Kidney epithelial cell (primary cell): ENCODE data around the gene BCAS4. TPM values are rescaled to one million over a fixed set of nuclear protein-coding genes. Genes with fewer than 3 reads are reported as not detected.

Experiments used
- DNase-seq: peaks from one replicate; pipeline ENCODE4 v3.0.0-alpha.2; 2010; ENCODE audit warnings: low read depth
- H3K27me3 ChIP-seq: 2 replicates; pipeline ENCODE4 v1.6.0; 2011; ENCODE audit warnings: low read length; ENCODE audit not compliant: control insufficient read depth, insufficient read depth
- H3K36me3 ChIP-seq: 2 replicates; pipeline ENCODE4 v1.5.1; 2011; ENCODE audit warnings: low read length; ENCODE audit not compliant: control insufficient read depth, insufficient read depth
- H3K4me3 ChIP-seq: 2 replicates; pipeline ENCODE4 v1.5.1; 2011; ENCODE audit warnings: low read depth, mild to moderate bottlenecking, control low read depth, low read length
- CTCF ChIP-seq: IDR thresholded peaks from 2 replicates; pipeline ENCODE4 v1.5.1; 2011; ENCODE audit warnings: mild to moderate bottlenecking, moderate library complexity, low read length, control low read depth, inconsistent platforms; ENCODE audit not compliant: insufficient read depth, poor library complexity, severe bottlenecking
- total RNA-seq: library from RNA; depleted of rRNA; stranded (reverse); fragments of >200 nt; gene quantifications from 2 replicates; pipeline ENCODE4 v1.2.3, GENCODE V29; 2015

The BCAS4 gene
- total RNA-seq, 1 donor from 2014 or later = 28.0 TPM

GRCh38 chr20:50885781-50886180 lies 90.9 kb downstream of the BCAS4 start:
- Histone ChIP-seq H3K27me3 (no peaks in the 10 kb centered on the region), H3K4me3 (no peak overlapping the region), H3K36me3 (peaks cover 1% of the 10 kb centered on the region)
- DNase-seq = no peak
- no peak for TF ChIP-seq CTCF

GRCh38 chr20:50886184-50886790 lies 91.4 kb downstream of the BCAS4 start:
- no peak overlapping the region for H3K4me3 ChIP-seq
- no peaks in the 10 kb centered on the region for H3K27me3 ChIP-seq
- no peak for TF ChIP-seq CTCF
- DNase-seq = no peak
- peaks cover 1% of the 10 kb centered on the region for H3K36me3 ChIP-seq

- no peak for DNase-seq
- Histone ChIP-seq H3K27me3 (no peaks in the 10 kb centered on the region), H3K4me3 (no peak overlapping the region), H3K36me3 (peaks cover 1% of the 10 kb centered on the region)
- TF ChIP-seq CTCF = no peak
Measured at GRCh38 chr20:50887576-50887975, 92.7 kb downstream of the BCAS4 start.

- H3K27me3 ChIP-seq = no peaks in the 10 kb centered on the region
- no peak overlapping the region for H3K4me3 ChIP-seq
- DNase-seq = no peak
- H3K36me3 ChIP-seq = peaks cover 3% of the 10 kb centered on the region
- no peak for TF ChIP-seq CTCF
Measured at GRCh38 chr20:50891138-50891537, 96.3 kb downstream of the BCAS4 start.

GRCh38 chr20:50892394-50892793 lies 97.5 kb downstream of the BCAS4 start:
- peaks cover 3% of the 10 kb centered on the region for H3K36me3 ChIP-seq
- no peak for DNase-seq

More at GRCh38 chr20:50892394-50892793, 97.5 kb downstream of the BCAS4 start:
- TF ChIP-seq CTCF = no peak
- no peaks in the 10 kb centered on the region for H3K27me3 ChIP-seq
- no peak overlapping the region for H3K4me3 ChIP-seq
